ENCODE measurements around the gene GNB3. TPM values are rescaled to one million over a fixed set of nuclear protein-coding genes. Genes with fewer than 3 reads are reported as not detected.

The GNB3 gene
- total RNA-seq, 1 experiment from 2014 or later: 0.21 TPM

GRCh38 chr12:6836851-6837250, 3.9 kb upstream of the GNB3 start:
- no peaks in the 10 kb centered on the region; the same call in 1 of the 2 replicates for H3K4me1 ChIP-seq (ENCODE audit: control insufficient read depth, insufficient read depth, low read length)
- in situ Hi-C loops (cut with HindIII; ENCODE audit: low pct_unique_long_range_greater_than_20kb, low sequenced_read_pairs) (no loop called here), intact Hi-C loops (cut with micrococcal nuclease; ENCODE audit: unreplicated experiment) (no loop called here)
- H3K9me3 ChIP-seq (ENCODE audit: control insufficient read depth, insufficient read depth, low read depth, low read length): no peaks in the 10 kb centered on the region
- ChIA-PET CTCF (interaction anchor here (0.8 kb wide), 1 partner anchor 266 kb away, joined by 7 read pairs; no protein-coding TSS in a partner anchor), POLR2A (no interaction called here)
- H3K27me3 ChIP-seq (ENCODE audit: control insufficient read depth, insufficient read depth, low read length): no peaks in the 10 kb centered on the region
- ATAC-seq (no peak), DNase-seq (ENCODE audit: low read depth, low spot score) (no peak)
- no peak overlapping the region for H3K27ac ChIP-seq (ENCODE audit: low read length)
- no peaks in the 10 kb centered on the region for H3K36me3 ChIP-seq (ENCODE audit: control insufficient read depth, insufficient read depth, low read length)
- H3K4me3 ChIP-seq (ENCODE audit: low read depth in 2 of 2, low read length in 2 of 2): no peak overlapping the region
- no TSS peak for BruUV-seq (replicated peaks)
- no peak for TF ChIP-seq CTCF (IDR thresholded peaks at IDR 0.05)
- TF ChIP-seq TCF7L2 (IDR thresholded peaks at IDR 0.05; ENCODE audit: low read depth, low read length): no peak
- no peak for TF ChIP-seq POLR2AphosphoS5 (IDR thresholded peaks at IDR 0.05; ENCODE audit: low read depth, low read length)
- TF ChIP-seq SIN3A (IDR thresholded peaks at IDR 0.05; ENCODE audit: borderline replicate concordance, insufficient read depth, low read depth, low read length): no peak
- TF ChIP-seq REST (IDR thresholded peaks at IDR 0.05; ENCODE audit: insufficient read depth in 1 of 2, low read depth in 2 of 2, low read length in 1 of 2): no peak

GRCh38 chr12:6837370-6838060, 3.2 kb upstream of the GNB3 start:
- DNase-seq (ENCODE audit: low read depth, low spot score): no peak
- Histone ChIP-seq H3K4me3 (ENCODE audit: low read depth in 2 of 2, low read length in 2 of 2) (no peak overlapping the region), H3K36me3 (ENCODE audit: control insufficient read depth, insufficient read depth, low read length) (no peaks in the 10 kb centered on the region), H3K27ac (ENCODE audit: low read length) (no peak overlapping the region), H3K27me3 (ENCODE audit: control insufficient read depth, insufficient read depth, low read length) (no peaks in the 10 kb centered on the region), H3K9me3 (ENCODE audit: control insufficient read depth, insufficient read depth, low read depth, low read length) (no peaks in the 10 kb centered on the region), H3K4me1 (ENCODE audit: control insufficient read depth, insufficient read depth, low read length) (no peaks in the 10 kb centered on the region; the same call in 1 of the 2 replicates)
- no peak for ATAC-seq
- CTCF ChIA-PET: no interaction called here
- POLR2A ChIA-PET: no interaction called here
- BruUV-seq (replicated peaks): no TSS peak
- intact Hi-C loops (cut with micrococcal nuclease; ENCODE audit: unreplicated experiment): no loop called here
- no peak for TF ChIP-seq TCF7L2 (IDR thresholded peaks at IDR 0.05; ENCODE audit: low read depth, low read length)
- in situ Hi-C loops (cut with HindIII; ENCODE audit: low pct_unique_long_range_greater_than_20kb, low sequenced_read_pairs): no loop called here

GRCh38 chr12:6838854-6839253, 1.9 kb upstream of the GNB3 start:
- DNase-seq (ENCODE audit: low read depth, low spot score) (no peak), ATAC-seq (no peak)
- no peaks in the 10 kb centered on the region; the same call in 1 of the 2 replicates for H3K4me1 ChIP-seq (ENCODE audit: control insufficient read depth, insufficient read depth, low read length)
- intact Hi-C loops (cut with micrococcal nuclease; ENCODE audit: unreplicated experiment) (no loop called here), in situ Hi-C loops (cut with HindIII; ENCODE audit: low pct_unique_long_range_greater_than_20kb, low sequenced_read_pairs) (no loop called here)
- H3K4me3 ChIP-seq (ENCODE audit: low read depth in 2 of 2, low read length in 2 of 2): no peak overlapping the region
- no peaks in the 10 kb centered on the region for H3K9me3 ChIP-seq (ENCODE audit: control insufficient read depth, insufficient read depth, low read depth, low read length)
- no peaks in the 10 kb centered on the region for H3K36me3 ChIP-seq (ENCODE audit: control insufficient read depth, insufficient read depth, low read length)
- TF ChIP-seq TCF7L2 (IDR thresholded peaks at IDR 0.05; ENCODE audit: low read depth, low read length) (no peak), SIN3A (IDR thresholded peaks at IDR 0.05; ENCODE audit: borderline replicate concordance, insufficient read depth, low read depth, low read length) (no peak), POLR2AphosphoS5 (IDR thresholded peaks at IDR 0.05; ENCODE audit: low read depth, low read length) (no peak), REST (IDR thresholded peaks at IDR 0.05; ENCODE audit: insufficient read depth in 1 of 2, low read depth in 2 of 2, low read length in 1 of 2) (no peak), CTCF (IDR thresholded peaks at IDR 0.05) (no peak)
- no TSS peak for BruUV-seq (replicated peaks)
- ChIA-PET CTCF (no interaction called here), POLR2A (no interaction called here)
- H3K27me3 ChIP-seq (ENCODE audit: control insufficient read depth, insufficient read depth, low read length): no peaks in the 10 kb centered on the region
- no peak overlapping the region for H3K27ac ChIP-seq (ENCODE audit: low read length)
